Parathyroid adenoma (tissue), 2 donors: ENCODE results near the gene CLDN19.

ENCODE experiments used
- H2AFZ ChIP-seq: fragments of 300-600 bp; sonication (generic); one replicate; pipeline ENCODE4 v1.7.0; 2017; ENCODE audit warnings: antibody characterized with exemption, mild to moderate bottlenecking
- H3K27ac ChIP-seq: fragments of 300-600 bp; sonication (generic); one replicate; pipeline ENCODE4 v1.7.0; 2017
- H3K27me3 ChIP-seq: fragments of 300-600 bp; sonication (generic); one replicate; pipeline ENCODE4 v1.7.0; 2017; ENCODE audit warnings: low read length; ENCODE audit not compliant: control insufficient read depth, insufficient read depth
- H3K36me3 ChIP-seq: fragments of 300-600 bp; sonication (generic); one replicate; pipeline ENCODE4 v1.7.0; 2017; ENCODE audit warnings: low read length; ENCODE audit not compliant: control insufficient read depth, insufficient read depth
- H3K4me1 ChIP-seq: fragments of 300-600 bp; sonication (generic); one replicate; pipeline ENCODE4 v1.7.0; 2017; ENCODE audit warnings: control low read depth
- H3K4me2 ChIP-seq: fragments of 300-600 bp; sonication (generic); one replicate; pipeline ENCODE4 v1.7.0; 2017; ENCODE audit warnings: low read length
- H3K4me3 ChIP-seq: fragments of 300-600 bp; sonication (generic); one replicate; pipeline ENCODE4 v1.7.0; 2017; ENCODE audit warnings: low read depth, low read length
- H3K79me2 ChIP-seq: fragments of 300-600 bp; sonication (generic); one replicate; pipeline ENCODE4 v1.7.0; 2017; ENCODE audit warnings: control low read depth
- H3K9ac ChIP-seq: fragments of 300-600 bp; sonication (generic); one replicate; pipeline ENCODE4 v1.7.0; 2017; ENCODE audit warnings: mild to moderate bottlenecking
- H3K9me3 ChIP-seq: fragments of 300-600 bp; sonication (generic); one replicate; pipeline ENCODE4 v1.7.0; 2017; ENCODE audit warnings: low read length; ENCODE audit not compliant: control insufficient read depth
- CTCF ChIP-seq: fragments of 300-600 bp; sonication (generic); IDR thresholded peaks from one replicate; pipeline ENCODE4 v1.7.0; 2017; ENCODE audit warnings: antibody characterized with exemption, mild to moderate bottlenecking
- donor health status: primary hyperparathyroidism.

The CLDN19 gene

DNA sequence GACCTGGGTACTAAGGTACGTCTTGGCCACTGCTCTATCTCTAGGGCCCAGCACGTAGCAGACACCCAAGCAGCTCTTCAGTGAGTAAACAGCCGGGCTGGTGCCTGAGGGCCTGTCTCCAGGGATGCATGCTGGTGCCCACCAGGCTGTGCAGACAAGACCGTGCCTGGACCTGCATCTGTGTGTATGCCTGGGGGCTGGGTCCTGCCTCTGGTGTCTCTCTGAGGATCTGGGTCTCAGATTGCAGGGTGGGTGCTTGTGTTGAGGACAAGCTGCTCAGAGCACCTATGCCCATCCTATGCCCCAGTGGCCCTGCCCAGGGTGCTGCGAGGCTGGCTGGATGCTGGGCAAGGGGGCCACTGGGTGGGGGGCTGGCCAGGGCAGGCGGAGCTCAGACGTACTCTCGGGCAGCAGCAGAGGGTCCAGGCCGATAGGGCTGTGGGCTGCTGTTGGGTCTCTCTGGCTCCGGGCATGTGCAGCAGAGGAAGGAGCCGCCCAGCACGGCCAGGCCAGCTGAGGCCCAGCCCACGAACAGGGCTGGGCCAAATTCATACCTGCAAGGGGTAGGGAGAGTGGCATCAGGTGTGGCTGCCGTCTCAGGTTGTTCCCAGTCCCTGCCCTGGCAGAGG, 4.4 kb downstream of the CLDN19 start:
- H3K36me3 ChIP-seq, result no peaks in the 10 kb centered on the region
- no peaks in the 10 kb centered on the region for H3K9me3 ChIP-seq
- peaks cover 9% of the 10 kb centered on the region for H3K4me1 ChIP-seq
- H3K27me3 ChIP-seq, result no peaks in the 10 kb centered on the region
- H3K9ac ChIP-seq, result no peak overlapping the region
- H3K27ac ChIP-seq, result no peak overlapping the region
- H2AFZ ChIP-seq, result peak overlapping the region; percentile 38
- no peak overlapping the region for H3K4me2 ChIP-seq
- H3K79me2 ChIP-seq, result no peaks in the 10 kb centered on the region
- TF ChIP-seq CTCF, result no peak
- no peak overlapping the region for H3K4me3 ChIP-seq

- Histone ChIP-seq H3K4me1 (peaks cover 9% of the 10 kb centered on the region), H3K4me3 (no peak overlapping the region), H3K27ac (no peak overlapping the region), H3K79me2 (no peaks in the 10 kb centered on the region), H3K36me3 (no peaks in the 10 kb centered on the region), H3K4me2 (no peak overlapping the region), H2AFZ (no peak overlapping the region), H3K9ac (no peak overlapping the region), H3K27me3 (no peaks in the 10 kb centered on the region), H3K9me3 (no peaks in the 10 kb centered on the region)
- no peak for TF ChIP-seq CTCF
Measured at GRCh38 chr1:42735056-42735455, 5.0 kb downstream of the CLDN19 start.

DNA sequence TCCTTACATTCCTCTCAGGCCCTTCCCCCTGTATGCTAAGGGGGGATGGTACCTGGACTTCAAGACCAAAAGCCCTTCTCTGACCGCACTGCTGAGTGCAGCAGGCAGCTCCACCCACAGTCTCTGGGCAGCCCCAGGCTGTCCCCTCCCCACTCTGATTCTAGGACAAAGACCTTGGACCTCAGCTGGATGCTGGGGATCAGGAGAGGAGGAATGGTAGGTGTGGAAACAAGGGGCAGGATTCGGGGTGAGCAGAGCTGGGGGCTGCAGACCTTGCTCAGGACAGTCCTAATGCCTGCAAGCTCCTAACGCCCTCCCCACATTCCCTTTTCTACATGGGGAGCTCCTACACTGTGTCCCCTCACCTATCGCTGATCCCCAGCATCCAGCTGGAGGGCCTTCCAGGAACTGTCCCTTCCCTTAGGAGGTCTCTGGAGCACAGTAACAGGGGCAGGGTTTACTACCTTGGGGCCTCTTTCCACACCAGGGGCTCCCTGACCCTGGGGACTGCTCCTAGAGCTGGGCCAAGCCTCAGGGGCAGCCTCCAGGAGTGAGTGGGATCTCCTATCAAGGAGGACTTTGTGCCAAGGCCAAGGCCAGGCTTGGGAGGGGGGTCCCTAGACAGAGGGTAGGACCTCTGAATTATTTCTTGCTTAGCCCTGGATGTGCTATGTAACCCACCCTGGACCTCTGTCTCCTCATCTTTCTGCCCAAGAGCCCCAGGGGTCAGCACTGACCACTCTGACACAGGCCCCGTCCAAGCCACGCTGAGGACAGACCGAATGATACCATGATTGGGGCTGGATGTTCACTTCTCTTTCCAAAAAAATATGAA, 5.6 kb downstream of the CLDN19 start:
- H3K4me3 ChIP-seq, result no peak overlapping the region
- peaks cover 9% of the 10 kb centered on the region for H3K4me1 ChIP-seq
- H3K9me3 ChIP-seq, result no peaks in the 10 kb centered on the region
- H3K79me2 ChIP-seq, result no peaks in the 10 kb centered on the region
- no peaks in the 10 kb centered on the region for H3K27me3 ChIP-seq
- H3K27ac ChIP-seq, result no peak overlapping the region
- no peak overlapping the region for H3K4me2 ChIP-seq
- no peak overlapping the region for H3K9ac ChIP-seq
- H2AFZ ChIP-seq, result no peak overlapping the region
- TF ChIP-seq CTCF, result no peak
- H3K36me3 ChIP-seq, result no peaks in the 10 kb centered on the region

GRCh38 chr1:42733415-42734200, 6.4 kb downstream of the CLDN19 start:
- H3K9ac ChIP-seq, result no peak overlapping the region
- no peak overlapping the region for H3K4me2 ChIP-seq
- H3K36me3 ChIP-seq, result no peaks in the 10 kb centered on the region
- H2AFZ ChIP-seq, result no peak overlapping the region
- H3K27ac ChIP-seq, result no peak overlapping the region
- H3K4me3 ChIP-seq, result no peak overlapping the region
- no peaks in the 10 kb centered on the region for H3K27me3 ChIP-seq
- no peaks in the 10 kb centered on the region for H3K79me2 ChIP-seq
- H3K9me3 ChIP-seq, result no peaks in the 10 kb centered on the region
- peaks cover 9% of the 10 kb centered on the region for H3K4me1 ChIP-seq
- no peak for TF ChIP-seq CTCF
